HEK293T (cell line): ENCODE results near the gene PRKACB.

Source experiments
- ARNT ChIP-seq: fragments of 450-650 bp; IDR thresholded peaks from 2 replicates; pipeline ENCODE4 v1.6.1; 2017; ENCODE audit warnings: mild to moderate bottlenecking
- BHLHE40 ChIP-seq: fragments of 450-650 bp; IDR thresholded peaks from 2 replicates; pipeline ENCODE4 v1.6.1; 2016; ENCODE audit warnings: mild to moderate bottlenecking, moderate library complexity, borderline replicate concordance
- ELF4 ChIP-seq: fragments of 450-650 bp; IDR thresholded peaks from 2 replicates; pipeline ENCODE4 v1.6.1; 2017; ENCODE audit warnings: antibody characterized with exemption
- FOXK2 ChIP-seq: fragments of 450-650 bp; IDR thresholded peaks from 2 replicates; pipeline ENCODE4 v1.6.1; 2016; ENCODE audit warnings: mild to moderate bottlenecking
- FOXM1 ChIP-seq: fragments of 450-650 bp; IDR thresholded peaks from 2 replicates; pipeline ENCODE4 v1.6.1; 2017; ENCODE audit warnings: mild to moderate bottlenecking, borderline replicate concordance
- LEF1 ChIP-seq: fragments of 450-650 bp; IDR thresholded peaks from 2 replicates; pipeline ENCODE4 v1.6.1; 2017; ENCODE audit warnings: mild to moderate bottlenecking, borderline replicate concordance
- NFRKB ChIP-seq: fragments of 450-650 bp; IDR thresholded peaks from 2 replicates; pipeline ENCODE4 v1.6.1; 2016; ENCODE audit warnings: mild to moderate bottlenecking, moderate library complexity
- SP1 ChIP-seq: fragments of 450-650 bp; IDR thresholded peaks from 2 replicates; pipeline ENCODE4 v1.6.1; 2017
- SUZ12 ChIP-seq: fragments of 450-650 bp; IDR thresholded peaks from 2 replicates; pipeline ENCODE4 v1.6.1; 2016; ENCODE audit warnings: mild to moderate bottlenecking
- TARDBP ChIP-seq: fragments of 450-650 bp; IDR thresholded peaks from 2 replicates; pipeline ENCODE4 v1.6.1; 2016
- ZNF384 ChIP-seq: fragments of 450-650 bp; IDR thresholded peaks from 2 replicates; pipeline ENCODE4 v1.6.1; 2016

DNA sequence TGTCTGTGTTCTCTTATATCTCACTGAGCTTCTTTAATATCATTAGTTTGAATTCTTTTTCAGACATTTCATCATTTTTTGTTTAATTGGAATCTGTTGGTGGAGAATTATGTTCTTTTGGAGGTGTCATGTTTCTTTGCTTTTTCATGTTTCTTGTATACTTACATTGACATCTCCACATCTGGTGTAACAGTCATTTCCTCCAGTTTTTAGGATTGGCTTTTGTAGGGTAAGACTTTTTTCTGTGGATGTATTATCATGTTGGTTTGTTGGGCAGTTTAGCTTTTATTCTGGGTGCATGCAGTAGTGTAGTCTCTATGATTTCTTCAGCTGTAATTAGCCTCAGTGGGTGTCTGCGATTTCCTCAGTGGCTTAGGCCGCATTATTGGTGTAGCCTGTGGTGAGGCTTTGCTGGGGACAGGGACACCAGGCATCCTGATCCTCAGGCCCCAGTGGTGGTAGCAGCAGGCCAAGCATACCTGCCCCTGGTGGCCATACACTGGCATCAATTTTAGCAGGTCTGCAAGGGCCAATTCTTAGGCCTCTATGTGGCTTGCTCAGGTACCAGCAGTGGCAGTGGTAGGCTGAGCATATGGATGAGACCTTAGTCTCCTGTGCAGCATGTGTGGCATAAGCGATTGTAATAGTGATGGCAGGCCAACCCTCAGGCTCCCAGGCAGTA, 79.8 kb downstream of the PRKACB start:
- no peak for TF ChIP-seq BHLHE40
- no peak for TF ChIP-seq SUZ12
- TF ChIP-seq SP1, result no peak
- no peak for TF ChIP-seq FOXM1
- no peak for TF ChIP-seq ZNF384
- no peak for TF ChIP-seq FOXK2
- TF ChIP-seq LEF1, result no peak
- no peak for TF ChIP-seq ELF4
- no peak for TF ChIP-seq NFRKB
- no peak for TF ChIP-seq ARNT
- no peak for TF ChIP-seq TARDBP
